GM23338 (cell line): ENCODE measurements around the gene RAPGEF3. TPM values are rescaled to one million over a fixed set of nuclear protein-coding genes. Genes with fewer than 3 reads are reported as not detected.

Source experiments
- ATAC-seq: fragments of 200-7000 bp; cut with Tn5 transposase; 3 replicates; pipeline ENCODE4 v1.9.1; 2020
- DNase-seq: peaks from one replicate; pipeline ENCODE4 v3.0.0-alpha.2; 2015; ENCODE audit warnings: low spot score
- H2AFZ ChIP-seq: fragments of 200-600 bp; sonication (generic); 2 replicates; pipeline ENCODE4 v1.8.0; 2016; ENCODE audit warnings: antibody characterized with exemption, mild to moderate bottlenecking, moderate library complexity
- H3F3A ChIP-seq: fragments of 200-600 bp; sonication (generic); replicated peaks from 2 replicates; pipeline ENCODE4 v1.8.0; 2017; ENCODE audit warnings: antibody characterized with exemption, mixed run types, low read depth
- H3K27ac ChIP-seq: fragments of 200-600 bp; sonication (generic); 2 replicates; pipeline ENCODE4 v1.6.1; 2016; ENCODE audit warnings: low read depth
- H3K27me3 ChIP-seq: fragments of 200-600 bp; sonication (generic); 2 replicates; pipeline ENCODE4 v1.8.0; 2016; ENCODE audit warnings: mild to moderate bottlenecking, mixed run types, moderate library complexity; ENCODE audit not compliant: insufficient read depth
- H3K36me3 ChIP-seq: fragments of 200-600 bp; sonication (generic); 2 replicates; pipeline ENCODE4 v1.8.0; 2016; ENCODE audit warnings: mild to moderate bottlenecking; ENCODE audit not compliant: insufficient read depth
- H3K4me1 ChIP-seq: fragments of 200-600 bp; sonication (generic); 2 replicates; pipeline ENCODE4 v1.8.0; 2016; ENCODE audit warnings: mild to moderate bottlenecking, moderate library complexity; ENCODE audit not compliant: insufficient read depth
- H3K4me2 ChIP-seq: fragments of 200-600 bp; sonication (generic); 2 replicates; pipeline ENCODE4 v1.7.1; 2017; ENCODE audit warnings: mixed run types
- H3K4me3 ChIP-seq: fragments of 200-600 bp; sonication (generic); 2 replicates; pipeline ENCODE4 v1.6.1; 2016; ENCODE audit warnings: mixed run types
- H3K79me2 ChIP-seq: fragments of 200-600 bp; sonication (generic); replicated peaks from 2 replicates; pipeline ENCODE4 v1.8.0; 2017; ENCODE audit warnings: mild to moderate bottlenecking; ENCODE audit not compliant: insufficient read depth
- H3K9me2 ChIP-seq: fragments of 200-600 bp; sonication (generic); 2 replicates; pipeline ENCODE4 v1.8.0; 2017; ENCODE audit not compliant: insufficient read depth
- H4K20me1 ChIP-seq: fragments of 200-600 bp; sonication (generic); replicated peaks from 2 replicates; pipeline ENCODE4 v1.8.0; 2017; ENCODE audit warnings: mild to moderate bottlenecking; ENCODE audit not compliant: insufficient read depth
- H3K27ac Mint-ChIP-seq: 2 replicates; pipeline ENCODE4 v1.8.0; 2020; ENCODE audit warnings: inconsistent platforms, mild to moderate bottlenecking, moderate library complexity, mixed read lengths
- H3K27me3 Mint-ChIP-seq: 3 replicates; pipeline ENCODE4 v1.8.0; 2022; ENCODE audit warnings: low read depth, mild to moderate bottlenecking, moderate library complexity, mixed read lengths, inconsistent platforms; ENCODE audit not compliant: insufficient read depth, poor library complexity
- H3K36me3 Mint-ChIP-seq: 3 replicates; pipeline ENCODE4 v1.8.0; 2021; ENCODE audit warnings: low read depth, mild to moderate bottlenecking, inconsistent platforms, moderate library complexity, mixed read lengths
- H3K4me1 Mint-ChIP-seq: 3 replicates; pipeline ENCODE4 v1.8.0; 2020; ENCODE audit warnings: mild to moderate bottlenecking, inconsistent platforms, mixed read lengths
- H3K4me3 Mint-ChIP-seq: 3 replicates; pipeline ENCODE4 v1.8.0; 2021; ENCODE audit warnings: moderate library complexity, mild to moderate bottlenecking, inconsistent platforms, mixed read lengths
- H3K9me3 Mint-ChIP-seq: 3 replicates; pipeline ENCODE4 v1.8.0; 2020; ENCODE audit warnings: moderate library complexity, mild to moderate bottlenecking, inconsistent platforms, mixed read lengths
- JUNB ChIP-seq: IDR thresholded peaks from one replicate; pipeline ENCODE4 v1.6.1; 2016; ENCODE audit warnings: antibody characterized with exemption; ENCODE audit not compliant: unreplicated experiment
- POLR2AphosphoS5 ChIP-seq: IDR thresholded peaks from 2 replicates; pipeline ENCODE4 v1.6.1; 2016; ENCODE audit warnings: antibody characterized with exemption, low read depth
- STAT1 ChIP-seq: IDR thresholded peaks from one replicate; pipeline ENCODE4 v1.6.1; 2016; ENCODE audit warnings: antibody characterized with exemption; ENCODE audit not compliant: unreplicated experiment
- polyA plus RNA-seq: library from polyadenylated mRNA; unstranded; fragments of >200 nt; fragmentation: Nextera tagmentation; extraction: Ambion mirVana; gene quantifications from 2 replicates; pipeline ENCODE4 v1.2.1, GENCODE V29; 2016
- total RNA-seq: library from RNA; depleted of rRNA; stranded (reverse); fragments of >200 nt; shearing (Covaris generic); gene quantifications from 2 replicates; pipeline ENCODE4 v1.2.3, GENCODE V29; 2014
- TF ChIP-seq, protein P1 (sequence below): IDR thresholded peaks from one replicate; pipeline ENCODE4 v1.6.1; 2018; ENCODE audit warnings: antibody characterized with exemption; ENCODE audit not compliant: unreplicated experiment

RAPGEF3 gene
- total and polyA plus RNA-seq, 2 experiments from 2014 or later = 2.3 to 11.8 TPM

- no peaks in the 10 kb centered on the region; the same call in 2 of the 3 replicates for H3K4me1 Mint-ChIP-seq
- no peaks in the 10 kb centered on the region for H3K9me3 Mint-ChIP-seq
- H3K4me3 Mint-ChIP-seq = no peak overlapping the region
- H3K27me3 Mint-ChIP-seq = peaks cover 11% of the 10 kb centered on the region
- TF ChIP-seq STAT1 = no peak
- no peak for TF ChIP-seq POLR2AphosphoS5
- no peak for TF ChIP-seq JUNB
- TF ChIP-seq, protein P1, sequence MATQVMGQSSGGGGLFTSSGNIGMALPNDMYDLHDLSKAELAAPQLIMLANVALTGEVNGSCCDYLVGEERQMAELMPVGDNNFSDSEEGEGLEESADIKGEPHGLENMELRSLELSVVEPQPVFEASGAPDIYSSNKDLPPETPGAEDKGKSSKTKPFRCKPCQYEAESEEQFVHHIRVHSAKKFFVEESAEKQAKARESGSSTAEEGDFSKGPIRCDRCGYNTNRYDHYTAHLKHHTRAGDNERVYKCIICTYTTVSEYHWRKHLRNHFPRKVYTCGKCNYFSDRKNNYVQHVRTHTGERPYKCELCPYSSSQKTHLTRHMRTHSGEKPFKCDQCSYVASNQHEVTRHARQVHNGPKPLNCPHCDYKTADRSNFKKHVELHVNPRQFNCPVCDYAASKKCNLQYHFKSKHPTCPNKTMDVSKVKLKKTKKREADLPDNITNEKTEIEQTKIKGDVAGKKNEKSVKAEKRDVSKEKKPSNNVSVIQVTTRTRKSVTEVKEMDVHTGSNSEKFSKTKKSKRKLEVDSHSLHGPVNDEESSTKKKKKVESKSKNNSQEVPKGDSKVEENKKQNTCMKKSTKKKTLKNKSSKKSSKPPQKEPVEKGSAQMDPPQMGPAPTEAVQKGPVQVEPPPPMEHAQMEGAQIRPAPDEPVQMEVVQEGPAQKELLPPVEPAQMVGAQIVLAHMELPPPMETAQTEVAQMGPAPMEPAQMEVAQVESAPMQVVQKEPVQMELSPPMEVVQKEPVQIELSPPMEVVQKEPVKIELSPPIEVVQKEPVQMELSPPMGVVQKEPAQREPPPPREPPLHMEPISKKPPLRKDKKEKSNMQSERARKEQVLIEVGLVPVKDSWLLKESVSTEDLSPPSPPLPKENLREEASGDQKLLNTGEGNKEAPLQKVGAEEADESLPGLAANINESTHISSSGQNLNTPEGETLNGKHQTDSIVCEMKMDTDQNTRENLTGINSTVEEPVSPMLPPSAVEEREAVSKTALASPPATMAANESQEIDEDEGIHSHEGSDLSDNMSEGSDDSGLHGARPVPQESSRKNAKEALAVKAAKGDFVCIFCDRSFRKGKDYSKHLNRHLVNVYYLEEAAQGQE = no peak
- H4K20me1 ChIP-seq = peaks cover 6% of the 10 kb centered on the region; the same call in 1 of the 2 replicates
- no peak overlapping the region for H3K27ac Mint-ChIP-seq
- DNase-seq (no peak), ATAC-seq (no peak)
- peaks cover 80% of the 10 kb centered on the region for H3K36me3 Mint-ChIP-seq
- no peak overlapping the region for H3K4me2 ChIP-seq
- H3K9me2 ChIP-seq = no peaks in the 10 kb centered on the region
- no peak overlapping the region for H3K27ac ChIP-seq
- H2AFZ ChIP-seq = no peak overlapping the region
- no peaks in the 10 kb centered on the region for H3K79me2 ChIP-seq
- no peak overlapping the region for H3K4me3 ChIP-seq
- H3F3A ChIP-seq = no peaks in the 10 kb centered on the region
- no peaks in the 10 kb centered on the region for H3K27me3 ChIP-seq
- no peaks in the 10 kb centered on the region for H3K4me1 ChIP-seq
- H3K36me3 ChIP-seq = peaks cover 12% of the 10 kb centered on the region; the same call in 1 of the 2 replicates
Measured at GRCh38 chr12:47787596-47788319, 29.1 kb upstream of the RAPGEF3 start.

GRCh38 chr12:47786662-47787280 is 28.1 kb upstream of the RAPGEF3 start:
- DNase-seq (no peak), ATAC-seq (no peak)
- H3K4me2 ChIP-seq = no peak overlapping the region
- H3F3A ChIP-seq = no peaks in the 10 kb centered on the region
- H3K79me2 ChIP-seq = no peaks in the 10 kb centered on the region
- H3K27ac ChIP-seq = no peak overlapping the region
- no peak overlapping the region for H2AFZ ChIP-seq
- H3K36me3 ChIP-seq = peaks cover 12% of the 10 kb centered on the region; the same call in 1 of the 2 replicates
- no peaks in the 10 kb centered on the region for H3K9me3 Mint-ChIP-seq
- no peak overlapping the region for H3K4me3 Mint-ChIP-seq
- no peaks in the 10 kb centered on the region for H3K27me3 ChIP-seq
- H3K4me3 ChIP-seq = no peak overlapping the region
- H3K9me2 ChIP-seq = no peaks in the 10 kb centered on the region
- H3K27me3 Mint-ChIP-seq = peaks cover 16% of the 10 kb centered on the region
- peaks cover 74% of the 10 kb centered on the region for H3K36me3 Mint-ChIP-seq
- no peaks in the 10 kb centered on the region; the same call in 2 of the 3 replicates for H3K4me1 Mint-ChIP-seq
- no peaks in the 10 kb centered on the region for H3K4me1 ChIP-seq
- peaks cover 6% of the 10 kb centered on the region; the same call in 1 of the 2 replicates for H4K20me1 ChIP-seq
- TF ChIP-seq, protein P1 = no peak
- no peak for TF ChIP-seq JUNB
- no peak overlapping the region for H3K27ac Mint-ChIP-seq
